HepG2 (cell line): Measurements from ENCODE around the gene NAGS. TPM values are rescaled to one million over a fixed set of nuclear protein-coding genes. Genes with fewer than 3 reads are reported as not detected.

Experiments used
- FOXK1 ChIP-seq: sonication (generic); formaldehyde crosslinking; IDR thresholded peaks from 2 replicates; pipeline ENCODE4 v1.4.0; 2020; ENCODE audit warnings: low read depth, missing genetic modification reagents, borderline replicate concordance
- JDP2 ChIP-seq: sonication (generic); formaldehyde crosslinking; IDR thresholded peaks from 2 replicates; pipeline ENCODE4 v1.8.1; 2022; ENCODE audit warnings: missing genetic modification reagents, borderline replicate concordance
- MIER3 ChIP-seq: IDR thresholded peaks from 2 replicates; pipeline ENCODE4 v1.6.1; 2016; ENCODE audit warnings: missing compliant biosample characterization, borderline replicate concordance
- NR2F6 ChIP-seq, 2 experiments: IDR thresholded peaks; 2 replicates each; pipeline ENCODE4 v1.6.1; 2016; ENCODE audit warnings: antibody characterized with exemption in 1 of 2, mild to moderate bottlenecking in 1 of 2
- SIX4 ChIP-seq: sonication (generic); formaldehyde crosslinking; IDR thresholded peaks from 2 replicates; pipeline ENCODE4 v1.4.0; 2020; ENCODE audit warnings: missing genetic modification reagents
- TOPORS ChIP-seq: sonication (generic); formaldehyde crosslinking; IDR thresholded peaks from 2 replicates; pipeline ENCODE4 v1.8.0; 2023; ENCODE audit warnings: mild to moderate bottlenecking, missing genetic modification reagents
- ZEB1 ChIP-seq: IDR thresholded peaks from 2 replicates; pipeline ENCODE4 v1.6.1; 2012; ENCODE audit warnings: mild to moderate bottlenecking, low read depth, inconsistent platforms; ENCODE audit not compliant: insufficient replicate concordance
- ZNF3 ChIP-seq: IDR thresholded peaks from 2 replicates; pipeline ENCODE4 v1.7.0; 2017; ENCODE audit warnings: inconsistent platforms
- ZNF567 ChIP-seq: sonication (generic); formaldehyde crosslinking; IDR thresholded peaks from 2 replicates; pipeline ENCODE4 v1.8.1; 2023; ENCODE audit warnings: mild to moderate bottlenecking, missing genetic modification reagents, borderline replicate concordance
- ZNF570 ChIP-seq: sonication (generic); formaldehyde crosslinking; IDR thresholded peaks from 2 replicates; pipeline ENCODE4 v1.4.0; 2020; ENCODE audit warnings: mild to moderate bottlenecking, missing genetic modification reagents, borderline replicate concordance
- ZNF646 ChIP-seq: sonication (generic); formaldehyde crosslinking; IDR thresholded peaks from 2 replicates; pipeline ENCODE4 v1.9.0; 2021; ENCODE audit warnings: mild to moderate bottlenecking, missing genetic modification reagents
- polyA plus RNA-seq, 8 experiments: library from polyadenylated mRNA; depleted of rRNA in 3 of 8; stranded (reverse) in 7 of 8; unstranded in 1 of 8; fragments of >200 nt; fragmentation: Illumina TruSeq in 4 of 8; extraction: Trizol in 4 of 8; gene quantifications; 2 replicates each; pipeline versions ENCODE4 v1.2.1 to v1.2.3, GENCODE V29; 2011 to 2016; ENCODE audit warnings: low read depth in 4 of 8, missing spikeins in 1 of 8, mixed read lengths in 1 of 8; ENCODE audit not compliant: insufficient read depth in 1 of 8
- total RNA-seq, 5 experiments: library from RNA; depleted of rRNA; stranded (reverse); fragments of >200 nt; fragmentation: Illumina TruSeq; extraction: Trizol; gene quantifications; 2 replicates each; pipeline ENCODE4 v1.2.3, GENCODE V29; 2016; ENCODE audit warnings: low read depth in 1 of 5
- TF ChIP-seq, protein P1 (sequence below): sonication (generic); formaldehyde crosslinking; IDR thresholded peaks from 2 replicates; pipeline ENCODE4 v1.4.0; 2020; ENCODE audit warnings: missing genetic modification reagents
- TF ChIP-seq, protein P2 (sequence below): sonication (generic); formaldehyde crosslinking; IDR thresholded peaks from 2 replicates; pipeline ENCODE4 v1.5.0; 2020; ENCODE audit warnings: missing genetic modification reagents
- TF ChIP-seq, protein P3 (sequence below): sonication (generic); formaldehyde crosslinking; IDR thresholded peaks from 2 replicates; pipeline ENCODE4 v1.5.1; 2020; ENCODE audit warnings: mild to moderate bottlenecking, moderate library complexity, missing genetic modification reagents
- TF ChIP-seq, protein P4 (sequence below): sonication (generic); formaldehyde crosslinking; IDR thresholded peaks from 2 replicates; pipeline ENCODE4 v1.4.0; 2020; ENCODE audit warnings: mild to moderate bottlenecking, low read depth, missing genetic modification reagents

NAGS gene
- total and polyA plus RNA-seq, 2 of the 13 experiments (the other 11 are each of a cell fraction or from before 2014, with no cell fraction given), result 4.3 to 5.1 TPM

DNA sequence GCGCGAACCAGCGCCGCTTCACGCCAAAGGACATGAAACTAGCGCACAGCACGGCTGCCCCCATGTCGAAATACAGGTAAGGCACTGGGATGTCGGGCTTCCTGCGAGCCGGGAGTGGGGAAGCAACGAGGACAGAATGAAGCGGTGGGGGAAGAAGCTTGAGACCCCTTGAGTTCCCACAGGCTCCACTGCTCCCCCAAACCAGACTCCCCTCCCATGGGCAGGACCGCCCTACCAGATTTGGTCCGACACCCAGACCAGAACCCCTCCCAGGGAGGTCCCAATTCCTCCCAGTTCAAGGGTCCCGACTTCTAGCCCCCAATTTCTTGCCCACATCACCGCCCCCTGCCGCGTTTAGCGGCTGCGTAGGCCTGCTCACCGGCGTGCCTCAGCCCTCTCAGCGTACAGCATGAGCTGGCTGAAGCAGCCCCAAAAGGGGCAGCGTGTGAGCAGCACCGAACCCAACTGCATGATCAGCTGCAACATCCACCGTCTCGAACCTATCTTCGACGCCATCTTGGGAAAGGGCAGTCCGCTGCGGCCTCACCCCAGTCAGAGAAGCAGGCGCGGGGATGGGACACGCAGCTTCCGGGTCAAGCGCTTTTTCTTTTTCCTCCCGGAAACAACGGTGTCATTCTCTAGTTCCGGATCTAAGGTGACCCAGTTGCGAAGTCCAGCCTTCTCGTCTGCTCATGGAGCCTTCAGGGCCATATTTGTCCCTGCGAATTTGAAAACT, 10.2 kb downstream of the NAGS start, which contains the start of gene TMEM101 (continued):
- TF ChIP-seq, protein P1, sequence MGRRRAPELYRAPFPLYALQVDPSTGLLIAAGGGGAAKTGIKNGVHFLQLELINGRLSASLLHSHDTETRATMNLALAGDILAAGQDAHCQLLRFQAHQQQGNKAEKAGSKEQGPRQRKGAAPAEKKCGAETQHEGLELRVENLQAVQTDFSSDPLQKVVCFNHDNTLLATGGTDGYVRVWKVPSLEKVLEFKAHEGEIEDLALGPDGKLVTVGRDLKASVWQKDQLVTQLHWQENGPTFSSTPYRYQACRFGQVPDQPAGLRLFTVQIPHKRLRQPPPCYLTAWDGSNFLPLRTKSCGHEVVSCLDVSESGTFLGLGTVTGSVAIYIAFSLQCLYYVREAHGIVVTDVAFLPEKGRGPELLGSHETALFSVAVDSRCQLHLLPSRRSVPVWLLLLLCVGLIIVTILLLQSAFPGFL (CRISPR knock-in tag), result no peak
- TF ChIP-seq NR2F6 (IDR thresholded peaks at IDR 0.05) (peak; percentile 84), NR2F6 (CRISPR knock-in tag; IDR thresholded peaks at IDR 0.05) (peak; percentile 91), SIX4 (CRISPR knock-in tag) (peak; percentile 89), TOPORS (CRISPR knock-in tag) (peak; percentile 96), ZNF646 (no peak), ZEB1 (peak; percentile 78), ZNF567 (CRISPR knock-in tag) (peak; percentile 92; the same call in 1 of the 2 replicates), FOXK1 (CRISPR knock-in tag) (peak; percentile 94), JDP2 (no peak), ZNF3 (CRISPR knock-in tag) (peak; percentile 77), ZNF570 (CRISPR knock-in tag) (no peak), MIER3 (CRISPR knock-in tag) (peak; percentile 95)
- TF ChIP-seq, protein P2, sequence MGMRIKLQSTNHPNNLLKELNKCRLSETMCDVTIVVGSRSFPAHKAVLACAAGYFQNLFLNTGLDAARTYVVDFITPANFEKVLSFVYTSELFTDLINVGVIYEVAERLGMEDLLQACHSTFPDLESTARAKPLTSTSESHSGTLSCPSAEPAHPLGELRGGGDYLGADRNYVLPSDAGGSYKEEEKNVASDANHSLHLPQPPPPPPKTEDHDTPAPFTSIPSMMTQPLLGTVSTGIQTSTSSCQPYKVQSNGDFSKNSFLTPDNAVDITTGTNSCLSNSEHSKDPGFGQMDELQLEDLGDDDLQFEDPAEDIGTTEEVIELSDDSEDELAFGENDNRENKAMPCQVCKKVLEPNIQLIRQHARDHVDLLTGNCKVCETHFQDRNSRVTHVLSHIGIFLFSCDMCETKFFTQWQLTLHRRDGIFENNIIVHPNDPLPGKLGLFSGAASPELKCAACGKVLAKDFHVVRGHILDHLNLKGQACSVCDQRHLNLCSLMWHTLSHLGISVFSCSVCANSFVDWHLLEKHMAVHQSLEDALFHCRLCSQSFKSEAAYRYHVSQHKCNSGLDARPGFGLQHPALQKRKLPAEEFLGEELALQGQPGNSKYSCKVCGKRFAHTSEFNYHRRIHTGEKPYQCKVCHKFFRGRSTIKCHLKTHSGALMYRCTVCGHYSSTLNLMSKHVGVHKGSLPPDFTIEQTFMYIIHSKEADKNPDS (CRISPR knock-in tag), result peak; percentile 88; the same call in 1 of the 2 replicates
- TF ChIP-seq, protein P3, sequence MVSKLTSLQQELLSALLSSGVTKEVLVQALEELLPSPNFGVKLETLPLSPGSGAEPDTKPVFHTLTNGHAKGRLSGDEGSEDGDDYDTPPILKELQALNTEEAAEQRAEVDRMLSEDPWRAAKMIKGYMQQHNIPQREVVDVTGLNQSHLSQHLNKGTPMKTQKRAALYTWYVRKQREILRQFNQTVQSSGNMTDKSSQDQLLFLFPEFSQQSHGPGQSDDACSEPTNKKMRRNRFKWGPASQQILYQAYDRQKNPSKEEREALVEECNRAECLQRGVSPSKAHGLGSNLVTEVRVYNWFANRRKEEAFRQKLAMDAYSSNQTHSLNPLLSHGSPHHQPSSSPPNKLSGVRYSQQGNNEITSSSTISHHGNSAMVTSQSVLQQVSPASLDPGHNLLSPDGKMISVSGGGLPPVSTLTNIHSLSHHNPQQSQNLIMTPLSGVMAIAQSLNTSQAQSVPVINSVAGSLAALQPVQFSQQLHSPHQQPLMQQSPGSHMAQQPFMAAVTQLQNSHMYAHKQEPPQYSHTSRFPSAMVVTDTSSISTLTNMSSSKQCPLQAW (CRISPR knock-in tag), result peak; percentile 99
- TF ChIP-seq, protein P4, sequence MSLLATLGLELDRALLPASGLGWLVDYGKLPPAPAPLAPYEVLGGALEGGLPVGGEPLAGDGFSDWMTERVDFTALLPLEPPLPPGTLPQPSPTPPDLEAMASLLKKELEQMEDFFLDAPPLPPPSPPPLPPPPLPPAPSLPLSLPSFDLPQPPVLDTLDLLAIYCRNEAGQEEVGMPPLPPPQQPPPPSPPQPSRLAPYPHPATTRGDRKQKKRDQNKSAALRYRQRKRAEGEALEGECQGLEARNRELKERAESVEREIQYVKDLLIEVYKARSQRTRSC (CRISPR knock-in tag), result no peak
